Endodermal cell (in vitro differentiated cells): ENCODE results near the gene SMARCA4. TPM values are rescaled to one million over a fixed set of nuclear protein-coding genes. Genes with fewer than 3 reads are reported as not detected.

ENCODE experiments used
- DNase-seq: peaks from one replicate; pipeline ENCODE4 v3.0.0-alpha.2; 2017
- H3K27ac ChIP-seq: 2 replicates; pipeline ENCODE4 v1.5.1; 2013; ENCODE audit warnings: mild to moderate bottlenecking, low read depth, low read length, moderate library complexity
- H3K27me3 ChIP-seq: 2 replicates; pipeline ENCODE4 v1.6.1; 2013; ENCODE audit warnings: mild to moderate bottlenecking, low read length, moderate library complexity; ENCODE audit not compliant: insufficient read depth, control insufficient read depth, poor library complexity, severe bottlenecking
- H3K36me3 ChIP-seq: 2 replicates; pipeline ENCODE4 v1.7.0; 2013; ENCODE audit warnings: mild to moderate bottlenecking, low read length, moderate library complexity; ENCODE audit not compliant: control insufficient read depth, insufficient read depth
- H3K4me1 ChIP-seq: one replicate; pipeline ENCODE4 v1.7.0; 2013; ENCODE audit warnings: low read length; ENCODE audit not compliant: control insufficient read depth, insufficient read depth
- H3K4me3 ChIP-seq: 2 replicates; pipeline ENCODE4 v1.5.1; 2013; ENCODE audit warnings: mild to moderate bottlenecking, low read length, moderate library complexity
- H3K9ac ChIP-seq: 2 replicates; pipeline ENCODE4 v1.6.1; 2013; ENCODE audit warnings: mild to moderate bottlenecking, low read length, moderate library complexity; ENCODE audit not compliant: poor library complexity, severe bottlenecking; ENCODE audit errors: extremely low read depth
- H3K9me3 ChIP-seq: 2 replicates; pipeline ENCODE4 v1.6.1; 2013; ENCODE audit warnings: mild to moderate bottlenecking, low read length, moderate library complexity; ENCODE audit not compliant: control insufficient read depth
- H3K27ac Mint-ChIP-seq: 2 replicates; pipeline ENCODE4 v1.8.0; 2020; ENCODE audit warnings: mixed read lengths
- H3K27me3 Mint-ChIP-seq: 2 replicates; pipeline ENCODE4 v1.8.0; 2021; ENCODE audit warnings: mild to moderate bottlenecking, mixed read lengths; ENCODE audit not compliant: insufficient read depth
- H3K36me3 Mint-ChIP-seq: 2 replicates; pipeline ENCODE4 v1.8.0; 2020; ENCODE audit warnings: low read depth, mixed read lengths
- H3K4me1 Mint-ChIP-seq: 2 replicates; pipeline ENCODE4 v1.8.0; 2020; ENCODE audit warnings: mixed read lengths
- H3K4me3 Mint-ChIP-seq: 2 replicates; pipeline ENCODE4 v1.8.0; 2020; ENCODE audit warnings: mild to moderate bottlenecking, moderate library complexity, mixed read lengths
- H3K9me3 Mint-ChIP-seq: 2 replicates; pipeline ENCODE4 v1.8.0; 2020; ENCODE audit warnings: mild to moderate bottlenecking, mixed read lengths
- WGBS, 2 experiments: methylation state at CpG; one replicate each; pipeline versions ENCODE4 v1.1.5 to v1.1.7; 2013; ENCODE audit warnings: missing lambda C conversion rate in 2 of 2, mixed read lengths in 1 of 2; ENCODE audit not compliant: insufficient coverage in 1 of 2, insufficient read length in 1 of 2; 5-methylcytosine and 5-hydroxymethylcytosine counted together
- total RNA-seq, 2 donors: library from RNA; stranded (reverse); fragmentation: NEBNext Ultra II Directional in 1 of 2; extraction: Animal tissue kit (Norgen Biotek cat#: 25700) in 1 of 2; gene quantifications; 2 replicates in 1 of 2; 3 replicates in 1 of 2; pipeline ENCODE4 v1.2.1, GENCODE V29; 2021
- TF ChIP-seq, protein P1 (sequence below): fragments of 200-600 bp; sonication (generic); conservative IDR thresholded peaks from 2 replicates; pipeline ENCODE4 v1.5.0; 2021; ENCODE audit warnings: antibody characterized with exemption, mild to moderate bottlenecking

The SMARCA4 gene
- total RNA-seq, 2 donors from 2014 or later: 290 to 292 TPM

DNA sequence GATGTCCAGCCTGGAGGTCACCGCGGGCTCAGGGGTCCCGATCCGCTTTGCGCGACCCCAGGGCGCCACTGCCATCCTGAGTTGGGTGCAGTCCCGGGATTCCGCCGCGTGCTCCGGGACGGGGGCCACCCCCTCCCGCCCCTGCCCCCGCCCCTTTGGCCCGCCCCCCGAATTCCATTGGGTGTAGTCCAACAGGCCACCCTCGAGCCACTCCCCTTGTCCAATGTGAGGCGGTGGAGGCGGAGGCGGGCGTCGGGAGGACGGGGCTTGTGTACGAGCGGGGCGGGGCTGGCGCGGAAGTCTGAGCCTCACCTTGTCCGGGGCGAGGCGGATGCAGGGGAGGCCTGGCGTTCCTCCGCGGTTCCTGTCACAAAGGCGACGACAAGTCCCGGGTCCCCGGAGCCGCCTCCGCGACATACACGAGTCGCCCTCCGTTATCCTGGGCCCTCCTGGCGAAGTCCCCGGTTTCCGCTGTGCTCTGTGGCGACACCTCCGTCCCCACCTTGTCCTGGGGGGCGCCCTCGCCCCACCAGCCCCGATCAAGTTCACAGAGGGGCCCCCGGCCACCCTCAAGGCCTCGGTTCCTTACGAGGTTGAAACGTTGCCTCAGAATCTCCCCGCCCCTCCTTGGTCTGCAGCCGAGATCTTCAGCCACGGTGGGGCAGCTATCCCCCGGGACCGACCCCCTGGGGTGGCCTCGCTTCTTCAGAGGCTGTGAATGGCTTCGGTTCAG is 129.6 kb downstream of the SMARCA4 start:
- peaks cover 18% of the 10 kb centered on the region for H3K4me1 Mint-ChIP-seq
- peak overlapping the region; percentile 92 for H3K4me3 Mint-ChIP-seq
- H3K36me3 Mint-ChIP-seq: peaks cover 29% of the 10 kb centered on the region
- TF ChIP-seq, protein P1, sequence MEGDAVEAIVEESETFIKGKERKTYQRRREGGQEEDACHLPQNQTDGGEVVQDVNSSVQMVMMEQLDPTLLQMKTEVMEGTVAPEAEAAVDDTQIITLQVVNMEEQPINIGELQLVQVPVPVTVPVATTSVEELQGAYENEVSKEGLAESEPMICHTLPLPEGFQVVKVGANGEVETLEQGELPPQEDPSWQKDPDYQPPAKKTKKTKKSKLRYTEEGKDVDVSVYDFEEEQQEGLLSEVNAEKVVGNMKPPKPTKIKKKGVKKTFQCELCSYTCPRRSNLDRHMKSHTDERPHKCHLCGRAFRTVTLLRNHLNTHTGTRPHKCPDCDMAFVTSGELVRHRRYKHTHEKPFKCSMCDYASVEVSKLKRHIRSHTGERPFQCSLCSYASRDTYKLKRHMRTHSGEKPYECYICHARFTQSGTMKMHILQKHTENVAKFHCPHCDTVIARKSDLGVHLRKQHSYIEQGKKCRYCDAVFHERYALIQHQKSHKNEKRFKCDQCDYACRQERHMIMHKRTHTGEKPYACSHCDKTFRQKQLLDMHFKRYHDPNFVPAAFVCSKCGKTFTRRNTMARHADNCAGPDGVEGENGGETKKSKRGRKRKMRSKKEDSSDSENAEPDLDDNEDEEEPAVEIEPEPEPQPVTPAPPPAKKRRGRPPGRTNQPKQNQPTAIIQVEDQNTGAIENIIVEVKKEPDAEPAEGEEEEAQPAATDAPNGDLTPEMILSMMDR: peak; percentile 13
- no peaks in the 10 kb centered on the region for H3K27me3 Mint-ChIP-seq
- Histone ChIP-seq H3K9me3 (no peaks in the 10 kb centered on the region), H3K36me3 (peaks cover 36% of the 10 kb centered on the region), H3K4me3 (peak overlapping the region; percentile 99), H3K4me1 (peaks cover 11% of the 10 kb centered on the region), H3K27ac (peak overlapping the region; percentile 89), H3K9ac (peak overlapping the region; percentile 98), H3K27me3 (no peaks in the 10 kb centered on the region)
- H3K9me3 Mint-ChIP-seq: no peaks in the 10 kb centered on the region
- DNase-seq: peak; percentile 99
- peak overlapping the region; percentile 99 for H3K27ac Mint-ChIP-seq
- 0% methylated on average over 19 to 64 of the region's 64 CpGs for WGBS, 2 experiments

DNA sequence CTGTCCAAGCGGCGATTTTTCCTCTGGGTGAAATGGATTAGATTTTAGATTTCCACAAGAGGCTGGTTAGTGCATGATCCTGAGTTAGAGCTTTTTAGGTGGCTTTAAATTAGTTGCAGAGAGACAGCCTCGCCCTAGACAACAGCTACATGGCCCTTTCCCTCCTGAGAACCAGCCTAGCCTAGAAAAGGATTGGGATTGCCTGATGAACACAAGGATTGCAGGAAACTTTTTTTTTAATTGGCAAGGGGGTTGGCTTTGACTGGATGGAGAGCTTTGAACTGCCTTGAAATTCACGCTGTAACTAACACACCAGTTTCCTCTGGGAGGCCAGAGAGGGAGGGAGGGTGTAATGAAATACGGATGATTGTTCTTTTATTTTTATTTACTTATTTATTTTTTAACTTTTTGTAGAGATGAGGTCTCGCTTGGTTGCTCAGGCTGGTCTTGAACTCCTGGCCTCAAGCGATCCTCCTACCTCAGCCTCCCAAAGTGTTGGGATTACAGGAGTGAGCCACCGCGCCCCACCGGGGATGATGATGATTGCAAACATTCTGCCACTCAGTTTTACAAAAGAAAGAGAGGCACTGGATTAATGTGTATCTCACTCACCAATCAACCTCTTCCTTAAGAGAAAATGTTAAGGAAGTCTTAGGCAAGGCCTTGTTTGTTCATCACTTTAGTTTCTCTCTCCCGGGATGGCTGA is 130.3 kb downstream of the SMARCA4 start:
- peaks cover 36% of the 10 kb centered on the region for H3K36me3 Mint-ChIP-seq
- peak overlapping the region; percentile 99 for H3K4me3 ChIP-seq
- H3K36me3 ChIP-seq: peaks cover 43% of the 10 kb centered on the region
- no peaks in the 10 kb centered on the region for H3K27me3 ChIP-seq
- TF ChIP-seq, protein P1: no peak
- no peaks in the 10 kb centered on the region for H3K9me3 Mint-ChIP-seq
- peaks cover 11% of the 10 kb centered on the region for H3K4me1 ChIP-seq
- peak overlapping the region; percentile 98 for H3K9ac ChIP-seq
- 36 to 41% methylated on average over 8 to 10 of the region's 11 CpGs for WGBS, 2 experiments
- no peak for DNase-seq
- H3K4me3 Mint-ChIP-seq: peak overlapping the region; percentile 92
- no peaks in the 10 kb centered on the region for H3K9me3 ChIP-seq
- peak overlapping the region; percentile 87 for H3K27ac ChIP-seq
- H3K27me3 Mint-ChIP-seq: no peaks in the 10 kb centered on the region
- peaks cover 18% of the 10 kb centered on the region for H3K4me1 Mint-ChIP-seq
- H3K27ac Mint-ChIP-seq: peak overlapping the region; percentile 97

DNA sequence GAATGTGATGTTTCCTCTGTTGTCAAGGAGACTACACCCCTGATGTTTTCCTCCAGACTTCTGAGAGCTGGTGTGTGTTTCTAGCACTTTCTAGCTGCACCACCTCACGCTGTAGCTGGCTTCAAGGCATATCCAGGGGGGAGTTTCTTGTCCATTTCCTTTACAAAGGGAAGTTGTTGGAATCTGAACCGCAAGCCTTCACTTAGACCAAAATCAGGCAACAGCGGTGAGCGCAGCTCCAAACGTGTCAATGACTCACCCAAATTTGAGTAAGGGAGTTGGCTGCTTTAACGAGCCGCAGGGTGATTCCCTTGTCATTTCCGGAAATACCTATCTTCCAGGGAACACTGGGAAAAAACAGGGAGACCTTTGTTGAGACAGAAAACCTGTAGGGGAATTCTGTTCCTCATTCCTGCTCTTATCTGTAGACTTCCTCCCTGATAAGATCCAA is 130.9 kb downstream of the SMARCA4 start:
- Mint-ChIP-seq H3K27me3 (no peaks in the 10 kb centered on the region), H3K36me3 (peaks cover 42% of the 10 kb centered on the region), H3K4me3 (peak overlapping the region; percentile 92), H3K4me1 (peaks cover 18% of the 10 kb centered on the region), H3K27ac (peak overlapping the region; percentile 97), H3K9me3 (no peaks in the 10 kb centered on the region)
- Histone ChIP-seq H3K36me3 (peaks cover 49% of the 10 kb centered on the region), H3K27me3 (no peaks in the 10 kb centered on the region), H3K9me3 (no peaks in the 10 kb centered on the region), H3K9ac (peak overlapping the region; percentile 98), H3K4me1 (peaks cover 11% of the 10 kb centered on the region), H3K27ac (peak overlapping the region; percentile 52), H3K4me3 (peak overlapping the region; percentile 99)
- peak; percentile 75 for DNase-seq
- WGBS, 2 experiments: 30 to 38% methylated on average over 8 of the region's 8 CpGs
- TF ChIP-seq, protein P1: no peak
